A673 (cell line): ENCODE results near the gene FOXO1. TPM values are rescaled to one million over a fixed set of nuclear protein-coding genes. Genes with fewer than 3 reads are reported as not detected.

Experiments used
- BruUV-seq: library from RNA; stranded (reverse); fragments of 400-500 nt; replicated peaks from 2 replicates; lab custom pipeline; 2021; lab: Mats Ljungman, UMichigan
- CTCF ChIA-PET: fragments of 300-600 bp; sonication (Branson Sonifier 250); formaldehyde crosslinking; loops from one replicate; lab custom pipeline; 2022; ENCODE audit warnings: antibody characterized with exemption; lab: Charles Lee
- POLR2A ChIA-PET: fragments of 300-600 bp; sonication (Branson Sonifier 250); formaldehyde crosslinking; loops from one replicate; lab custom pipeline; 2022; ENCODE audit warnings: antibody characterized with exemption; ENCODE audit not compliant: low non-redundant PET; lab: Charles Lee
- DNase-seq: peaks from one replicate; pipeline ENCODE4 v3.0.0-alpha.2; 2015; ENCODE audit warnings: low spot score
- H3K27ac ChIP-seq: fragments of 200-600 bp; sonication (generic); 2 replicates; pipeline ENCODE4 v1.5.1; 2016; ENCODE audit warnings: mixed run types, low read depth, mild to moderate bottlenecking, mixed read lengths, antibody characterized with exemption, low read length; ENCODE audit not compliant: poor library complexity, severe bottlenecking
- H3K27me3 ChIP-seq: fragments of 200-600 bp; sonication (generic); replicated peaks from 2 replicates; pipeline ENCODE4 v1.6.1; 2017; ENCODE audit warnings: mixed run types, low read depth, mild to moderate bottlenecking, mixed read lengths, antibody characterized with exemption, low read length; ENCODE audit not compliant: insufficient read depth, poor library complexity
- H3K36me3 ChIP-seq: fragments of 200-600 bp; sonication (generic); 2 replicates; pipeline ENCODE4 v1.6.1; 2016; ENCODE audit warnings: mixed run types, mild to moderate bottlenecking, mixed read lengths, antibody characterized with exemption, low read length; ENCODE audit not compliant: insufficient read depth, poor library complexity, severe bottlenecking
- H3K4me1 ChIP-seq: fragments of 200-600 bp; sonication (generic); 2 replicates; pipeline ENCODE4 v1.6.1; 2017; ENCODE audit warnings: mixed run types, mild to moderate bottlenecking, mixed read lengths, antibody characterized with exemption, low read length; ENCODE audit not compliant: insufficient read depth, poor library complexity, severe bottlenecking
- H3K4me3 ChIP-seq: fragments of 200-600 bp; sonication (generic); 2 replicates; pipeline ENCODE4 v1.5.1; 2016; ENCODE audit warnings: low read depth, mixed run types, mild to moderate bottlenecking, mixed read lengths, low read length; ENCODE audit not compliant: poor library complexity, severe bottlenecking
- H3K9me3 ChIP-seq: fragments of 200-600 bp; sonication (generic); 2 replicates; pipeline ENCODE4 v1.6.1; 2016; ENCODE audit warnings: mixed run types, low read depth, mild to moderate bottlenecking, mixed read lengths, antibody characterized with exemption, low read length; ENCODE audit not compliant: poor library complexity, severe bottlenecking
- EZH2 ChIP-seq: fragments of 200-600 bp; sonication (generic); IDR thresholded peaks from 2 replicates; pipeline ENCODE4 v1.6.1; 2017; ENCODE audit warnings: borderline replicate concordance, low read depth, mild to moderate bottlenecking, mixed read lengths, antibody characterized with exemption, low read length; ENCODE audit not compliant: poor library complexity, severe bottlenecking
- intact Hi-C: fragments of 100-400 bp; cut with micrococcal nuclease; formaldehyde crosslinking; loops from one replicate; pipeline ENCODE4 v1.10.0; 2022; ENCODE audit not compliant: unreplicated experiment
- total RNA-seq: library from RNA; stranded (reverse); gene quantifications from 2 replicates; pipeline ENCODE4 v1.2.3, GENCODE V29; 2021
- TF ChIP-seq, protein P1 (sequence below): fragments of 300-800, 200-600 bp; sonication (generic); conservative IDR thresholded peaks from 2 replicates; pipeline ENCODE4 v1.5.1; 2017; ENCODE audit warnings: low read depth, mild to moderate bottlenecking, antibody characterized with exemption, low read length, moderate library complexity, mixed read lengths

The FOXO1 gene
- total RNA-seq, 1 experiment from 2014 or later = 2.9 TPM

DNA sequence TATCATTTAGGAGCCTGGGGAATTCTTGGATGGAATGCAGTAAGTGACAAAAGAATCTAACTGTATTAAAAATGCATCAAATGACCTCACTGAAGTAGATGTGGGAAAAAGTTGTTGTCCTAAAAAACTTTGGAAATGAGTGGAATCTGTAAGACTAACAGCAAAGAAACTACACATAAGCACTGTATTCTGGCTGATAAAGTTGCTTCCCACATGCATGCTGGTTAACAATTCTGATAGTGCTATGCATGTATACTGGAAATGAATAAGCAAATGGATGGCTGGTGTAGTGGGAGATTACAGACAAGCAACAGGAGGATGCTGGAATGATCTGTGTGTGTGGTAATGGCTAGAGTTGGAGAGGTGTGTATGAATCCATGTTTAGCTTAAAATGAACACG lies 138.5 kb downstream of the FOXO1 start:
- Histone ChIP-seq H3K9me3 (no peaks in the 10 kb centered on the region), H3K36me3 (no peaks in the 10 kb centered on the region), H3K4me1 (no peaks in the 10 kb centered on the region), H3K27me3 (no peaks in the 10 kb centered on the region), H3K27ac (no peak overlapping the region), H3K4me3 (no peak overlapping the region)
- no peak for TF ChIP-seq EZH2
- TF ChIP-seq, protein P1, sequence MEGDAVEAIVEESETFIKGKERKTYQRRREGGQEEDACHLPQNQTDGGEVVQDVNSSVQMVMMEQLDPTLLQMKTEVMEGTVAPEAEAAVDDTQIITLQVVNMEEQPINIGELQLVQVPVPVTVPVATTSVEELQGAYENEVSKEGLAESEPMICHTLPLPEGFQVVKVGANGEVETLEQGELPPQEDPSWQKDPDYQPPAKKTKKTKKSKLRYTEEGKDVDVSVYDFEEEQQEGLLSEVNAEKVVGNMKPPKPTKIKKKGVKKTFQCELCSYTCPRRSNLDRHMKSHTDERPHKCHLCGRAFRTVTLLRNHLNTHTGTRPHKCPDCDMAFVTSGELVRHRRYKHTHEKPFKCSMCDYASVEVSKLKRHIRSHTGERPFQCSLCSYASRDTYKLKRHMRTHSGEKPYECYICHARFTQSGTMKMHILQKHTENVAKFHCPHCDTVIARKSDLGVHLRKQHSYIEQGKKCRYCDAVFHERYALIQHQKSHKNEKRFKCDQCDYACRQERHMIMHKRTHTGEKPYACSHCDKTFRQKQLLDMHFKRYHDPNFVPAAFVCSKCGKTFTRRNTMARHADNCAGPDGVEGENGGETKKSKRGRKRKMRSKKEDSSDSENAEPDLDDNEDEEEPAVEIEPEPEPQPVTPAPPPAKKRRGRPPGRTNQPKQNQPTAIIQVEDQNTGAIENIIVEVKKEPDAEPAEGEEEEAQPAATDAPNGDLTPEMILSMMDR = no peak
- BruUV-seq = no TSS peak
- POLR2A ChIA-PET = no interaction called here
- intact Hi-C loops = no loop called here
- CTCF ChIA-PET = no interaction called here
- DNase-seq = no peak

DNA sequence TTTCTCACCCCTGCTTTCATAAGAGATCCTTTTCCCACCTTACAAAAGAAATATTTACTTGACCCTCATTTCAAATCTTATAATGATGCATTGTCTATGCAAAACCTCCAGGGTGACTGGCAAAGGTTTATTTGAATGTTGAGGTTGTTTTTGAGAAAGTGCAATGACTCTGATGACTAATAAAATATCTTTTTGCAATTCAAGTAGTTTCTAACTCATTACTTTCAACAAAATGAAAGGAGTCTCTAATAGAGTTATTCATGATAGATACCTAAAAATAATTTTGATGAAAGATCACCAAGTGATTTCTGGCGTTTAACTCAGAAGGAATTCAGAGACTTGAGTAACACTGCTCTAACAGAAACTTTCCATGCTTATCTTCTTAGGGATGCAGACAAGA lies 144.2 kb downstream of the FOXO1 start:
- CTCF ChIA-PET = no interaction called here
- TF ChIP-seq, protein P1 = no peak
- no peak for TF ChIP-seq EZH2
- no peak for DNase-seq
- no peaks in the 10 kb centered on the region for H3K4me1 ChIP-seq
- intact Hi-C loops = no loop called here
- H3K27me3 ChIP-seq = no peaks in the 10 kb centered on the region
- no peaks in the 10 kb centered on the region for H3K9me3 ChIP-seq
- BruUV-seq = no TSS peak
- POLR2A ChIA-PET = no interaction called here
- H3K4me3 ChIP-seq = no peak overlapping the region
- H3K36me3 ChIP-seq = no peaks in the 10 kb centered on the region
- H3K27ac ChIP-seq = no peak overlapping the region

DNA sequence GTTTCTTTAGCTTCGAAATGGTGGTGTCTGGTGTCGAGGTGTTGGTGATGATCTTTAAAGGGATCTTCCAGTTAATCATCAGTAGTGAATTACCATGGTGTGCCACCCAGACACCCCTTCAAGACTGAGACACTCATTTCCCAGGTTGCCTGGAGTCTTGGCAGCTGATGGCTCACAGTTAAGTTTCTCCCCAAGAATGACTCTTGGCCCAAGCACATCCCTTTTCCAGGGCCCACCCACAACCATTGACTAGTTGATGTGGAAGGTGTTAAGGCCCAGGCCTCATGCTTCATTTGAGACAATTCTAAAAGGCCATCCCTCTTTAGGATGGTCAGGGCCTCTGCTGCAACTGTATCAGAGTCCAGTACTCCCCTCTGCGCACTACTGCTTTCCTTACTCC lies 145.5 kb downstream of the FOXO1 start:
- BruUV-seq = no TSS peak
- ChIA-PET POLR2A (no interaction called here), CTCF (no interaction called here)
- Histone ChIP-seq H3K36me3 (no peaks in the 10 kb centered on the region), H3K27ac (no peak overlapping the region), H3K4me1 (no peaks in the 10 kb centered on the region), H3K4me3 (no peak overlapping the region), H3K27me3 (no peaks in the 10 kb centered on the region), H3K9me3 (no peaks in the 10 kb centered on the region)
- TF ChIP-seq EZH2 = no peak
- TF ChIP-seq, protein P1 = no peak
- intact Hi-C loops = no loop called here
- DNase-seq = no peak
